HTR-8/SVneo (cell line): Measurements from ENCODE around the gene FOXB2.

Experiments used
- DNase-seq: peaks from one replicate; pipeline ENCODE4 v3.0.0; 2011; ENCODE audit warnings: low spot score, mixed read lengths; ENCODE audit not compliant: insufficient read length
- FAIRE-seq: peaks from 2 replicates; lab custom pipeline; 2011; peaks lifted over from hg19 to GRCh38; lab: Jason Lieb, UNC

The FOXB2 gene

DNA sequence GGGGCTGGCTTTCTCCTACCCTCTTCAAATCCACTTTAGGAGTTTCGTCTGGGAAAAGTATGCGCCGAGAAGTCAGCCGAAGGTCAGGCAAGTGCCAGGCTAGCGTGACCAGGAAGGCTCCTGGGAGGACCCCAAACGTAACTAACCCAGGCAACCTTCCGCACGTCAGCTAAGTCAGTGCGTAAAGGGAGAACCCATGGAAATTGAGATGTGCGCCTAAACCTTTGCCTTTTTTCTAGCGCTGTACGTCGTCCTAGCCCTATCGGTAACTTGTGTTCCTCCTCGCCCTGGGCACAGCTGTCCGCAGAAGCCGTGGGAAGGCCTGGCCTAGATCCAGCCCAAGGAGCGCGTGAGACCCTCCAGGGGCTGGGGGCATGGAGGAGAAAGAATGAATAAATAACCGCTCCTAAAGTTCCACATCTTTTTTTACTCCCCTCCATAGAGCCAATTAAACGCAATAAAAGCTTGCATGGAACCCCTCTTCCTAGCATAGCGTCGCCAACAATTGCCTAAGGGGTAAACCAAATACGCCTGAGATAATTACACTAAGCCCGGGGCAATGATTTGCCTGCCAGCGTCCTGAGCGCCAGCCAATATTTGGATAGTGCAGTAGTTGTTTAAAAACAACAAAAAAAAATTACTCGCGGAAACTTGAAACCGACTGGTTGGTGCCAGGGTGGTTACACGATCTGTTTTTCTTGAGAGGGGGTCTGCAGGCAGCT lies 4.0 kb upstream of the FOXB2 start:
- no peak for FAIRE-seq
- DNase-seq: no peak

DNA sequence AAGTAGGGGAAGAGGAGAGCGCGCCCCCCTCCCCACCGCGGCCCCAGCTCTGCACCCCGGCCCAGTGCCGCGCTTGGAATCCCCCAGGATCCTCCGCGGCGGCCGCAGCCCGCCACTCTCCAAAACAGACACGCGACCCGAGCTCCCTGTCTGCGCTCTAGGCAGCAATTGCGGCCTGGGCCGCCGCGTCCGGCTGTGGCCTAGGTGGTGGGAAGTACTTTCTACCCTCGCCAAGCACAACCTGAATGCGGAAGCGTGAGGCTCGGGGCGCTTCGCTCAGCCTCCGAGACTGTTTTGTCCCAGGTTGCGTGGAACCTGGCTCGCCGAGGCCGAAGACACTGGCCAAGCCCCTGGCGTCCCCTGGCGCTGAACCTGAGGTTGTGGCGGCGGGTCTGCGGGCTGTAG lies 3.3 kb upstream of the FOXB2 start:
- FAIRE-seq (no peak), DNase-seq (no peak)

DNA sequence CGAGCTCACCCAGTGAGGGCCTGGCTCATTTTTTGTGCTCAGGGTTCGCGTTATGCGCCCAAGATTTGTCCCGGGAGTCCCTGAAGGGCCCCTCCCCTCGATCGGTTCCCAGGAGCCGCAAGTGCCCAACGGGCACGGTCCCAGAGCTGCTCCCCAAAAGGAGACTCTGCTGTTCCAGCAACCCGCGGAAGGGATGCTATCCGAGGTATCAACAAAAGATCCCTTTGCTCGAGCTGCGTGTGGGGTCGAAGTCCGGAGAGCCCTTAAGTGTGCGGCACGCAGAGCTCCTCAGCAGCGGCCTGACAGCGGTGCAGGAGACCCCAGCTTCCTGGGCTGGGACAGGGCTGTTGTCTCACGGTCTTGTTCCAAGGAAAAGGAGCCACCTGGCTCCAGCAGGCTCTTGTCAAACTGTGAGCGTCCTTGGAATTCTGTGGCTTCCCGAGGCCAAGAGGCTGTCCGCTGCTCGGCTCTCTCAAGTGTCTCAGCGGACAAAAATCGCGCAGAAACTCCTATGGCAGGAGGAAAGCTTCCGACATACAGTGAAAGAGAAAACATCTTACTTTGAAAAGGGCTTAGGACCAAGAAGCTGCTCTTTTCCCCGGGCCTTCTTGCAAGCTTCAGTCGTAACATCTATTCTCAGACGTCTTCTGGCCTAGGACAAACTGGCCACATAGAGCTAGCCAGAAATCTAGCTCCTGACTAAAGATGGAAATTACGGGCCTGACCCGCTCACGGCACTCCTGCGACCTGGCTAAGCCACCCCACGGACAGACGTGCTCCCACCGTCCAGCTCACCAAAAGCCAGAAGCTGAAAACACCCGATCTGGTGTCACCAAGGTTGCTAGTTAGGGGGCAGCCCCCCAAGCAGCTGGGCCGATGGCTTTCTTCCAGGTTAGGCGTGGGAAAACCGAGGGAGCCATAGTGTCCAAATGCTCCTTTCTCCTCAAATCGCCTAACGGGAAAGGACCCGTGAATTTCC lies 2.6 kb upstream of the FOXB2 start:
- DNase-seq (no peak), FAIRE-seq (no peak)

DNA sequence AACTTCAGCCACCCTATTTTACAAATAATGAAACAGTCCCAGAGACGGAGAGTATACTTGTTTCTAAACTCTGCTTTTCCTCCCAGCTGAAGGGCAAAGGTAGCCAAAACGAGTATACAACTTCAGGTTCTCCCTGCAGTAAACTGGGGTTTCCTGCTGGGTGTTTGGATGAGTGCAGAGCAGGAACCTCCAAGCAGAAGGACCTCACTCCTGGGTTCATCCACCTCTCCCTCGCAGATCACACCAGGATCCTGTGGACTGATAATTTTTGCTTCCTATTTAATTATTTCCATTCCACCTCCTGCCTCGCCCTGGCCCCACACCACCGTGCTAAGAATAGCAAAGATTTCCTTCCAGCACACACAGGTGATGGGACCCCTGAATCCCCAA lies 2.0 kb upstream of the FOXB2 start:
- FAIRE-seq (no peak), DNase-seq (no peak)

DNA sequence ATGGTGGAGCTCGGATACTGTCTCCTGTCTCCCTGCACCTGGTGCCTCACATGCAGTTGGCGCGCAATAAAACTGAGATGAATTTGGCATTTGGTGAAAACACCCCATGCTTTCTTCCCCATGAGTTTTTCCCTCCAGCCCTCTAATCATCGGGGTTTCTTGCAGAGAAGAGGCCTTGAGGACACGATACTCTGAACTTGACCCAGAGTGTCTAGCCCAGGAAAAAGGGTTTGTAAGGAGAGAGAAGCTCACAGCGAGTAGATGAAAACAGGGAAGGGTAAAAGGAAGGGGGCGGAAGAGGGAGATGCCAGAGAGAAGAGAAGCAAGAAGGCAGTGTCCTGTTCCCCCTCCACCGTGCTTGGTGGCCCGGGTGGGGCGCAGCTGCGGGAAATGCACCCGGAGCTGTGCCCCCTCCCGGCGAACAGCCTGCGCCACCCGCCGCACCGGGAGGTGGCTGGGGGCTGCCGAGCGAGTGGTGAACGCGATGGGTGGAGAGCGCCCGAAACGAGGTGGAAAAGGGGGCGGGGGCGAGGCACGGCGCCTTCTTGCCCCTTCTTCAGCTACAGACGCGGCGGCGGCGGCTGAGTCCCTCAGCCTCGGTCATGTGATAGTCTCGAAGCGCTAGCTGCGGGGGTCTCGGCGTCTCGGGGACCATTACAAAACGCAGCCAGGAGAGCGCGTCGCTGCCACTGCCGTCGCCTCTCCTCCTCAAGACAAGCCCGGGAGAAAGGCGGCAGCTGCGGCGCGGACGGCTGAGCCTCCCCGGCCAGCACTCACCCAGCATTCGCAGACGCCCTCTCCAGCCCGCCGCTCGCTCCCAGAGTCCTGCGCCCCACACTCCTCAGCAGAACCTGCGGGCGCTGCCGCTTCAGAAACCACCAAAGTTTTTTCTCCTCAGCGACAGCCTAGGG lies 1.1 kb upstream of the FOXB2 start:
- DNase-seq: peak; percentile 25
- no peak for FAIRE-seq

DNA sequence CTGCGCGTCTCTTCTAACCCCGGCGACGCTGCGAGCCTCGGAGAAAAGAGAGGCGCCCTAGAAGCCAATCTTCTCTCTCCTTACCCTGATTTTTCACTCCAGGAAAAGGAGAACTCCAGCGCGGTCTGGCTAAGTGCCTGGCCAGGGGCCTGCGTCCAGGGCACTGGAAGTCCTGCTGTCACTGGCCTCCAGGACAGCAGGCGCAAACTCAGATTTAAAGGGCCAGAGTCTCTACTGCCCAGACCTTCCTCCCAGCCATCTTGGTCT lies 553 bp upstream of the FOXB2 start:
- DNase-seq (no peak), FAIRE-seq (no peak)

DNA sequence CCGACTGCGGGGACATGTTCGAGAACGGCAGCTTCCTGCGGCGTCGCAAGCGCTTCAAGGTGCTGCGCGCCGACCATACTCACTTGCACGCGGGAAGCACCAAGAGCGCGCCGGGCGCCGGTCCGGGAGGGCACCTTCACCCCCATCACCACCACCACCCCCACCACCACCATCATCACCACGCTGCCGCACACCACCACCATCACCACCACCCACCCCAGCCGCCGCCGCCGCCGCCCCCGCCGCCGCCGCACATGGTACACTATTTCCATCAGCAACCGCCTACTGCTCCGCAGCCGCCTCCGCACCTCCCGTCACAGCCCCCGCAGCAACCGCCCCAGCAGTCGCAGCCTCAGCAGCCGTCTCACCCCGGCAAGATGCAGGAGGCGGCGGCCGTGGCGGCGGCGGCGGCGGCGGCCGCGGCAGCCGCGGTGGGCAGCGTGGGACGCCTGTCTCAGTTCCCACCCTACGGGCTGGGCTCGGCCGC lies 514 bp downstream of the FOXB2 start:
- FAIRE-seq (no peak), DNase-seq (no peak)

DNA sequence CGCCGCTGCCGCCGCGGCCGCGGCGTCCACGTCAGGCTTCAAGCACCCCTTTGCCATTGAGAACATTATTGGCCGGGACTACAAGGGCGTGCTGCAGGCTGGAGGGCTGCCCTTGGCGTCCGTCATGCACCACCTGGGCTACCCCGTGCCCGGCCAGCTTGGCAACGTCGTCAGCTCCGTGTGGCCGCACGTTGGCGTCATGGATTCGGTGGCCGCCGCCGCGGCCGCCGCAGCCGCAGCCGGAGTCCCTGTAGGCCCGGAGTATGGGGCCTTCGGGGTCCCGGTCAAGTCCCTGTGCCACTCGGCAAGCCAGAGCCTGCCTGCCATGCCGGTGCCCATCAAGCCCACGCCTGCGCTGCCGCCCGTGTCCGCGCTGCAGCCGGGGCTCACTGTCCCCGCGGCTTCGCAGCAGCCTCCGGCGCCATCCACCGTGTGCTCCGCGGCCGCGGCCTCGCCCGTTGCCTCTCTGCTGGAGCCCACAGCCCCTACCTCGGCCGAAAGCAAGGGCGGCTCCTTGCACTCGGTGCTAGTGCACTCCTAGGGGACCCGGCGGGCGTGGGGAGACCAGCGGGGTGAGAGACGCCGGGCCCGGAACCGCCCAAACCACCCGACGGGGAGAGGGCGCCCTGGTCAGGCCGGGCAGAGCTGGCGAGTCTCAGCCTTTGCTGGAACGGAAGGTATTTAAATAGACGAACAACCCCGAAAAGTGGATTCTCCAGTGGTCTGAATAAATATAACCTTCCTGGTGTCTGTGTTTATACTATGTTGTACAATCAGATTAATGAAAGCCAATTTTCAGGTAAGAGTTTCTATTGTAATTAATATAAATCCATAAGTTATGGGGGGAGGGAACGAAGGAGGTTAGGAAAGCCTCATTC lies 1.2 kb downstream of the FOXB2 start:
- DNase-seq (no peak), FAIRE-seq (no peak)

DNA sequence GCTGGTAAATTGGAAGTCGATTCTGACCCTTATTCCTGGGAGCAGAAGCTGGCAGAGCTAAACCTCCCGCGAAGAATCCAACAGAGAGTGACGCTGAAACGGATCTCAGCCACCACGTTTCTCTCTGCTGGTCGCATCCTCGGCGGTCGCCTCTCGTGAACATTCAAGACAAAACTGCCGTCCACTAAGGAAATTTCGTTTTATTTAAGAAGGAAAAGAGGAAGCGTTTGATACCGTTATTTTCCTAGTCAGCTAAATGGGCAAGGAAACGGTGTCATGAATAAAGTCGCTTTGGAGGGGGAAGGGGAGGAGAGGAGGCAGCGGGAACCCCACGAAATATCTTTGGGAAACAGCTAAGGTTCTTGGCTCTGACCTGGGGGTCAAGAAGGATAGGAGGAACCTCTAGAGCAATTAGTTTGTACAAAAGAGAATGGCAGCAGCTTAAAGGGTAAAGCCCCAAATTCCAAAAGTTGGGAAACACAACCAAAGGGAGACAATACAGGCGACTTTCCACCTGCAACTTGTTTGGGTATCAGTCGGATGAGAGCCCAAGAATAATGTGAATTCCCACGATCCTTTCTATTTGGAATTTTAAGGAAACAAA lies 1.9 kb downstream of the FOXB2 start:
- DNase-seq (no peak), FAIRE-seq (no peak)

DNA sequence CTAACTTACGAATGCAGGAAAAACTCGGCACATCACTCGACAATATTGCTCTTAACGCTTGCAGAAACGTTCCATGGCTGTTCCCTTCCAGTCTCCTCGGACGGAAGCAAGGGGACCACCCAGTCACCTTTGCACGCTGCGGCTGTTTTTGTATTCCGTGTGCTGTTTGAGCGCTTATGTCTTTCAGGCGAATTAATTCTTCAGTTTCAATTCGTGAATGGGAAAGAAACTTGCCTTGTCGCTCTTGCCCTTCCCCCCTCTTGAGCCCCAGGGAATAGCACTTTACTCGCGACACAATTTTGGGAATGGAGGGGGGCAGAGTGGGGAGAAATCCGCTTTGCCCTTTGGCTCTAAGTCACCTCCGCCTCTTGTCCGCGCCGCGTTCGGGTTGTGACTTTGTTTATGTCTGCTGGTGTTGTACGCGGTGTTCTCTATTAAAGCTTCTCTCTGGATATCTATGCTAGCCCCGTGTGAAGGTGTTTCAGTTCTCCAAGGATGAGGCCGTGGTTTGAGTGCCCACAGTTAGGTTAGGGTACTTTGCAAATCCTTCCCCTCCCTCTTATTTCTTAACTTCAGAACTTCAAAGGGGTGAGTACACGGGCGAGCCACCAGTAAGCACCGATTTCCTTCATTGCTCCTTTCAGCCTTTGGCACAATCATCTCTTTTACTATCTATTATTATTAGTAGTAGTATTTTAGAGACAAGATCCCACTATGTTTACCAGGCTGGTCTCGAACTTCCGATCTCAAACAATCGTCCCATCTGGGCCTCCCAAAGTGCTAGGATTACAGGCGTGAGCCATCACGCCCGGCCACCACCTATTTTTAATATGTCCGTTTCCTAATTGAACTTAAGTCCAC lies 2.7 kb downstream of the FOXB2 start:
- DNase-seq: no peak
- FAIRE-seq: no peak

DNA sequence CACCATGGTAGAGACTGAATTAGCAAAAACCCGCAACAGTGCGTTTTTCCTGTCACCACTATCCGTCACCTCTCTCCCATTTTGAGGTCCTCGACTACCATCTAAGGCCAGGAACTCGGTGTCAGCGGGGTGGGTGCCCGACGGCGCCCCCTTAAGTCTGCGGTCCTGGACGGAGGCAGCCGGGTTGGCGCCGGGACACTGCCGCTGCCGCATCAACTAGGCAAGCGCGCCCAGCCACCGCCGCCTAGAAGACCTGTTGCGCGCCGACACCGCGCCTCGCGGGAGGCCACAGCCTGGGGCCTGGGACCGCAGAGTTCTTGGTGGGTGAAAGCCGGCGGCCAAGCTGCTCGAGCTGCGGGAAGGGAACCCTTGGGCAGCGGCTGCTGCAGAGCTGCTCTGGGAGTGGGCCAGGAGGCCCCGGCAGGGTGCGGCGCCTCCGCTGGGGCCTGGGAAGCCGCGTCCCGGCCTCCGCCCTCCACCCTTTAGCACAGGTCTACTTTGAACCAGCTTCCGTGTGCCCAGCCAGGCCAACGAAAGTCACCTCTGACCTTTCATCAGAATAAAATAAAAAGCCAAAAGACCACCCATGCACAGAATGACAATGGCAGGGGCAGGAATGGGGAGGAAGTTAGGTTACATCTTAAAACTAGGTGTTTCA lies 3.5 kb downstream of the FOXB2 start:
- DNase-seq: no peak
- FAIRE-seq: no peak

DNA sequence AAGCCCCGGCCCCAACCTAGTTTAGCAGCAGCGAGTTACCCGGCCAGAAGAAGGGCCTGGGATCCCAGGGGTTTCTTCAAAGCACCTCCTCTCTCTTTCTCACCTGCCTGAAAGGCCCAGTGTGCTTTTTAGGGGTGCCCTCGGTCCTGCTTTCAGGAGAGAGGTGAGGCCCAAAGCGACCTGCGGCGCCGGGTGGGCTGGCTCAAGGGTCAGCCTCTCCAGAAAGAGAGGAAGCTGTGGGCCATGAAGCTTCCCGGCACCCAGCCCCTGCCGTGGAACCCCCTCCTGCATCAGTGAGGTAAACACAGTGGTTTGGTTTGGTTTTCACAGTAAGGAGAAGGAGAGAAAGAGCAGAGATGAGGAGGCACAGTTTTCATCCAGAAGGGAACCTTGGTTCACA lies 4.3 kb downstream of the FOXB2 start:
- FAIRE-seq (no peak), DNase-seq (no peak)

DNA sequence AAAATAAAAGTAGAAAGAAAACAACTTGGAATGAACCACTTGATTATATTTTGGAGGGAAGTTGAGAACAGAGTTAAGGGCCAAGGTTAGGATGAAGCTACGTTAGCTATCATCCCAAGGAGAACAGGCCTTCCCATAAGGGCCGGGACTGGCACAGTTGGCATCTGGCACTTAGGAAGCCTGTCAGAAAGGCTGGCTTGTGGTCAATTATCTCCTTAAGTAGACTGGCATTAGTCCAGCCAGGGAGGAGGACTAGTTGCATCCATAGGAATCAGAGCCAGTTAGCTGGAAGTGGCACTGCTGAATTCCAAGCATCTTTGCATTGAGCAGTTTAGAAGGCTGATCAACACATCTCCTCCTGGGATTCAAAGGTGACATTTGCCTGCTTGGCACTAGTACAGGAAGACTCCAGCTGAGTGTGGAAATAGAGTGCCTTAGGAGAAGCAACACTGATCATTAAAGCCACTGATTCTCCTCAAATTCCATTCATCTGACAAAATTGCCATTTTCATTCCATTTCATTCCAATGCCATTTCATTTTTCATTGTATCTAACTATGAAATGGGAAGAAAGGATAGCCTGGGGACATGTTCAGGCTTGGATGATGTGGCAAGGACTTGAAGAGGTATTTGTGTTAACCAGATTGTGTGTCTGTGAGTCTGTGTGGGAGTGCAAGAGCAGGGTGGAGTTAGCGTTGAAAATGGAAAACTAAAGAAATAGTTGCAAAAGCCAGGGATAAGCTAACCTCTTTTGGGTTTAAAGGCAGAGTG lies 5.5 kb downstream of the FOXB2 start:
- DNase-seq: no peak
- no peak for FAIRE-seq

DNA sequence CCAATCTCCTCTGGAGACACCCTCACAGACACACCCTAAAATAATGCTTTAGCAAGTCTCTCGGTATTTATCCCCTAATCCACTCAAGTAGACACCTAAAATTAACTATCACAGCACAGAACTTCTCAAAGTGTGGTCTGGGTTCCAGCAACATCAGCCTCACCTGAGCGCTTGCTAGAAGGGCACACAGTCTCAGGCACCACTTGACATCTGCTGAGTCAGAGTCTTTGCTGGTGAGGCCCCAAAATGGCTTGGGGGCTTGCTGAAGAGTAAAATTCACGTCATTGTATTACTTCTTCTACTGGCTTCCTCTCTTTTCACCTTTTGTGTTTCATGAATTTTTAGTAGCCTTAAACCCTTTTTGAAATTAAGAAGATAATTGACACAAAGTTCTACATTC lies 9.0 kb downstream of the FOXB2 start:
- no peak for DNase-seq
- no peak for FAIRE-seq

DNA sequence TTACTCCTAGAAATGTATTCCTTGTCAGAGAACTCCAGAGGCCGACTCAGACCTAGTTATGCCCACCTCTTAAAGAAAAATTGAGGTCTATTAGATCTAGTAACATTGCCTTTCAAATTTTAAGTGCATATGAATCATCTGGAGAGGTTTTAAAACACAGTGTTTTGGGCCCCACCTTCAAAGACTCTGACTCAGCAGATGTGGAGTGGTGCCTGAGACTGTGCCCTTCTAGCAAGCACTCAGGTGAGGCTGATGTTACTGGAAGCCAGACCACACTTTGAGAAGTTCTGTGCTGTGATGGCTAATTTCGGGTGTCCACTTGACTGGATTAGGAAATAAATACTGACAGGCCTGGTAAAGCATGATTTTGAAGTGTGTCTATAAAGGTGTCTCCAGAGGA lies 10.6 kb downstream of the FOXB2 start:
- DNase-seq: no peak
- FAIRE-seq: no peak

DNA sequence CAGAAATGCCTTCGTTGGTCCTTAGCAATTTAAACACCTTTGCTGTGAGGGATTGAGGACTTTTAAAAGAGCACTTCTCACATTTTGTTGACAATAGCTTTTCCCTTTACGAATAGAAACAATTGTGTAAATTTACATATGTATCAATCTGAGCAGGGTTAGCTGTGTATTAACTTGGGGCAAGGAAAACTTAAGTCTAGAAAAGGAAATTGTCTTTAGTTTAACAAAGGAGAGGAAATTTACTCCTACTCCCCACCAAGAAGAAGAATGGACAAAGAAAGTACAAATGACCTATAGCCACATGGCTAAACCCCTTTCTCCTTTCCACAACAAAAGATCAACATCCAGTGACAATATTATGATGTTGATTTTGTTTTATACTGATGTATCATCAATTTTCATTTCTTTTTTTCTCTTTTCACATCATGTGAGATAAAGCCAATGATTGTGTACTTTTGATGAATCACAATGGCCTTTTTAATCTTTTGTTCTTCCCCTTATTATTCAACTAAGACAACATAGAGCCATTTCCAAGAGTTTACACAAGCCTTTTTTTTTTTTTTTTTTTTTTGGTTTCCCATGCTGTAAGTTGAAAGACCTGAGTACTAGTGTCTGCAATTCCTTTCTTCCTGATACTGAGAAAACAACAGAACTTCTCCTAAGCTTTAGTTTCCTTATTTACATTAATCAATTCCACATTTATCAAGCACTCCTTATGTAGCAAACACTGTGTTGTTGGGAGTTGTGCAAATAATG lies 19.0 kb downstream of the FOXB2 start:
- FAIRE-seq: no peak

More for the DNA sequence above, 19.0 kb downstream of the FOXB2 start:
- DNase-seq: no peak
